SK-N-MC (cell line): ENCODE results near the gene MAPKBP1.

Experiments
- EZH2 ChIP-seq: fragments of 200-600 bp; sonication (generic); IDR thresholded peaks from one replicate; pipeline ENCODE4 v1.6.1; 2017; ENCODE audit warnings: antibody characterized with exemption
- FOXP2 ChIP-seq: optimal IDR thresholded peaks from 2 replicates; pipeline ENCODE3; 2011; ENCODE audit warnings: mild to moderate bottlenecking, moderate library complexity; ENCODE audit not compliant: insufficient read depth; ENCODE audit errors: extremely low read length, control extremely low read depth
- POLR2AphosphoS5 ChIP-seq: IDR thresholded peaks from 2 replicates; pipeline ENCODE4 v1.6.1; 2012; ENCODE audit warnings: mild to moderate bottlenecking, low read depth, low read length, borderline replicate concordance

- TF ChIP-seq POLR2AphosphoS5 = no peak
- TF ChIP-seq EZH2 = no peak
- no peak for TF ChIP-seq FOXP2
These were observed 59.8 kb downstream of the MAPKBP1 start for GRCh38 chr15:41834096-41834495.
